ENCODE results near the gene STOX1. TPM values are rescaled to one million over a fixed set of nuclear protein-coding genes. Genes with fewer than 3 reads are reported as not detected.
A peak's percentile ranks its signal among the peaks of the same experiment; 100 is the strongest.

STOX1 gene
- total and polyA plus RNA-seq, 2 of the 13 experiments (the other 11 are each of a cell fraction or from before 2014, with no cell fraction given) = 2.5 to 6.0 TPM

DNA sequence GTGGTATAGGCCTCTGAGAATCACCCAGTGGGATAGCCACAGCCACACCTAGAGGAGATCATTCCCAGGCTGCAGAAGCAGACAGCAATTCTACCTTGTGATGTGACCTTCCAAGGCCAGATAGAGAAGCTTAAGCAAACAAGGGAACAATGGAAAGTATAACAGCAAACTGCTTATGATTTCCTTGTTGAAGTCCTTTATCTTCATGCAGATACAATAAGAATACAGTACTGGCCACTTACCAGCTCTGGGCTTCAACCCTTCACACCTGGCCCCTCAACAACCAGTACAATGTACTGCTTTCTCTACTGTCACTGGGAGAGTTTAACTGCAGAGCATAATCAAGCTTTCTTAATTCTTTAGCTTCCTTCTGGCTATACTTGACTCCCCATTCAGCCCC lies 51.2 kb downstream of the STOX1 start (continued):
- TF ChIP-seq ZNF234 (CRISPR knock-in tag; conservative IDR thresholded peaks at IDR 0.05) = no peak
- no peak for TF ChIP-seq ZFP90 (CRISPR knock-in tag; IDR thresholded peaks at IDR 0.05; ENCODE audit: borderline replicate concordance)
- TF ChIP-seq MTF2 (CRISPR knock-in tag; IDR thresholded peaks at IDR 0.05; ENCODE audit: borderline replicate concordance) = no peak
- TF ChIP-seq SOX13 (IDR thresholded peaks at IDR 0.05) = peak; percentile 50; the same call in 1 of the 2 replicates
- TF ChIP-seq SOX13 (CRISPR knock-in tag; conservative IDR thresholded peaks at IDR 0.05 in 1 of 2, IDR thresholded peaks at IDR 0.05 in 1 of 2) = peak in 1 of 2 experiments; percentile 96; a peak in 2 of 4 replicates
- no peak for TF ChIP-seq ZNF619 (CRISPR knock-in tag; IDR thresholded peaks at IDR 0.05)
- peak; percentile 53 for TF ChIP-seq FOXA3 (CRISPR knock-in tag; IDR thresholded peaks at IDR 0.05)
- no peak for TF ChIP-seq TCF7 (IDR thresholded peaks at IDR 0.05; ENCODE audit: low read depth)
- TF ChIP-seq RFXANK (CRISPR knock-in tag; IDR thresholded peaks at IDR 0.05) = no peak
- TF ChIP-seq ZNF644 (CRISPR knock-in tag; IDR thresholded peaks at IDR 0.05; ENCODE audit: low read depth) = no peak
- no peak for TF ChIP-seq ZNF724P (CRISPR knock-in tag; IDR thresholded peaks at IDR 0.05; ENCODE audit: borderline replicate concordance)
- TF ChIP-seq SOX6 (IDR thresholded peaks at IDR 0.05) = no peak
- peak; percentile 85 for TF ChIP-seq SOX6 (CRISPR knock-in tag; IDR thresholded peaks at IDR 0.05)
- no peak for TF ChIP-seq ZNF101 (CRISPR knock-in tag; IDR thresholded peaks at IDR 0.05; ENCODE audit: borderline replicate concordance, low read depth)

DNA sequence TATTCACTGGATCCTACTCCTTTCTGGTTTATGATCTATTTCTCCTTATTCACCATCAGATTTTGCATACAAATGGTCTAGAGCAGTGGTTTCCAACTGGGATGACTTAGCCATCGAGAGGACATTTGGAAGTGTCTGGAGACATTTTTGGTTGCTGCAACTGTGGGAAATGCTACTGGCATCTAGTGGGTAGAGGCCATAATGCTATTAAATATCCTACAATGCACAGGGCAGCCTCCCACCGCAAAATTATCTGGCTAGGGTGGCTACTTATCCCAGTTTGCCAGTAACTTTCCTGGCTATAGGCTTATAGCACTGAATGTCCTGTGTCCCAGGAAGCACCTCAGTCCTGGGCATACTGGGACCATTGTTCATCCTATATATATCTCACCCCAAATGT lies 52.3 kb downstream of the STOX1 start:
- H3K27me3 ChIP-seq (ENCODE audit: control insufficient read depth in 1 of 2, insufficient read depth in 2 of 2, low read length in 2 of 2) = no peaks in the 10 kb centered on the region
- H3K9ac ChIP-seq (ENCODE audit: insufficient read depth, low read depth, low read length) = no peak overlapping the region
- no peak overlapping the region for H3K4me3 ChIP-seq (replicated peaks in 1 of 3; ENCODE audit: insufficient read depth in 1 of 3, low read depth in 2 of 3, low read length in 3 of 3)
- in situ Hi-C loops (cut with HindIII; ENCODE audit: extremely low pct_ligation_motif_present, low pct_unique_long_range_greater_than_20kb) = no loop called here
- no peaks in the 10 kb centered on the region for H4K20me1 ChIP-seq (ENCODE audit: insufficient read depth, low read length)
- ATAC-seq (no peak), DNase-seq (ENCODE audit: low spot score) (no peak), FAIRE-seq (no peak)
- ChIA-PET POLR2A (interaction anchor here (2.1 kb wide), 1 partner anchor 21 kb away, joined by 10 read pairs; the partner anchor contains the start of gene DDX50), CTCF (ENCODE audit: low intra/inter-chr PET ratio, low total read pairs) (no interaction called here)
- no peak overlapping the region for H2AFZ ChIP-seq (ENCODE audit: low read length)
- no peaks in the 10 kb centered on the region for H3K9me3 ChIP-seq (ENCODE audit: low read length)
- intact Hi-C loops (cut with micrococcal nuclease; ENCODE audit: unreplicated experiment) = loop anchor here (5.0 kb wide), 1 partner anchor 52 kb away; the partner anchor contains the start of gene STOX1
- H3K79me2 ChIP-seq (ENCODE audit: insufficient read depth, low read length) = no peaks in the 10 kb centered on the region
- H3K4me1 ChIP-seq (ENCODE audit: insufficient read depth, low read length) = peaks cover 61% of the 10 kb centered on the region
- TF ChIP-seq NFYC (CRISPR knock-in tag; IDR thresholded peaks at IDR 0.05) (no peak), GZF1 (CRISPR knock-in tag; IDR thresholded peaks at IDR 0.05) (no peak), HMG20B (CRISPR knock-in tag; conservative IDR thresholded peaks at IDR 0.05) (no peak), JUNB (CRISPR knock-in tag; IDR thresholded peaks at IDR 0.05; ENCODE audit: borderline replicate concordance) (no peak), ZNF264 (CRISPR knock-in tag; IDR thresholded peaks at IDR 0.05) (no peak), FOXK2 (IDR thresholded peaks at IDR 0.05) (no peak), SP140L (CRISPR knock-in tag; IDR thresholded peaks at IDR 0.05; ENCODE audit: borderline replicate concordance) (no peak)
- TF ChIP-seq, protein P1, sequence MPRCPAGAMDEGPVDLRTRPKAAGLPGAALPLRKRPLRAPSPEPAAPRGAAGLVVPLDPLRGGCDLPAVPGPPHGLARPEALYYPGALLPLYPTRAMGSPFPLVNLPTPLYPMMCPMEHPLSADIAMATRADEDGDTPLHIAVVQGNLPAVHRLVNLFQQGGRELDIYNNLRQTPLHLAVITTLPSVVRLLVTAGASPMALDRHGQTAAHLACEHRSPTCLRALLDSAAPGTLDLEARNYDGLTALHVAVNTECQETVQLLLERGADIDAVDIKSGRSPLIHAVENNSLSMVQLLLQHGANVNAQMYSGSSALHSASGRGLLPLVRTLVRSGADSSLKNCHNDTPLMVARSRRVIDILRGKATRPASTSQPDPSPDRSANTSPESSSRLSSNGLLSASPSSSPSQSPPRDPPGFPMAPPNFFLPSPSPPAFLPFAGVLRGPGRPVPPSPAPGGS (CRISPR knock-in tag; IDR thresholded peaks at IDR 0.05) = no peak
- WGBS (ENCODE audit: low lambda C conversion rate) = 97% methylated on average over 2 of the region's 2 CpGs
- no peak overlapping the region for H3K27ac ChIP-seq (ENCODE audit: extremely low read length, insufficient read depth, low read length)
- no peak overlapping the region for H3K4me2 ChIP-seq (ENCODE audit: low read depth, low read length)
- no TSS peak for BruUV-seq (replicated peaks)
- H3K36me3 ChIP-seq (replicated peaks in 1 of 2; ENCODE audit: control insufficient read depth in 1 of 2, insufficient read depth in 2 of 2, low read length in 2 of 2) = peaks cover 0 to 5% of the 10 kb centered on the region in 2 experiments; a peak in 3 of 5 replicates
